Upper lobe of left lung (tissue), 6 donors: ENCODE measurements around the gene CACNA1A. TPM values are rescaled to one million over a fixed set of nuclear protein-coding genes. Genes with fewer than 3 reads are reported as not detected.

Source experiments
- ATAC-seq, 2 donors: fragments of 200-7000 bp; cut with Tn5 transposase; one replicate each; pipeline ENCODE4 v1.9.1; 2022; ENCODE audit warnings: mild to moderate bottlenecking in 2 of 2, moderate library complexity in 2 of 2; ENCODE audit not compliant: low FRiP score in 2 of 2
- DNase-seq, 2 donors: peaks; one replicate each; pipeline ENCODE4 v3.0.0-alpha.2; 2019 to 2020
- H3K27ac ChIP-seq, 4 donors: fragments of 200-600 bp; sonication (generic); one replicate each; pipeline ENCODE4 v1.5.1; 2016 to 2019
- H3K27me3 ChIP-seq, 4 donors: fragments of 200-600 bp; sonication (generic); one replicate each; pipeline ENCODE4 v1.5.1; 2017 to 2019
- H3K36me3 ChIP-seq, 4 donors: fragments of 200-600 bp; sonication (generic); one replicate each; pipeline ENCODE4 v1.5.1; 2016 to 2019
- H3K4me1 ChIP-seq, 4 donors: fragments of 200-600 bp; sonication (generic); one replicate each; pipeline ENCODE4 v1.5.1; 2018 to 2019
- H3K4me3 ChIP-seq, 4 donors: fragments of 200-600 bp; sonication (generic); one replicate each; pipeline ENCODE4 v1.5.1; 2017 to 2019; ENCODE audit warnings: mild to moderate bottlenecking in 2 of 4, moderate library complexity in 1 of 4
- H3K9me3 ChIP-seq, 4 donors: fragments of 200-600 bp; sonication (generic); one replicate each; pipeline ENCODE4 v1.5.1; 2018 to 2019
- EP300 ChIP-seq, 4 donors: sonication (generic); formaldehyde crosslinking; IDR thresholded peaks; one replicate each; pipeline ENCODE4 v1.5.1; 2017; ENCODE audit warnings: antibody characterized with exemption in 4 of 4, control low read depth in 2 of 4
- POLR2A ChIP-seq, 4 donors: fragments of 450-650 bp; IDR thresholded peaks; one replicate each; pipeline ENCODE4 v1.5.1; 2016 to 2017; ENCODE audit warnings: antibody characterized with exemption in 4 of 4, mild to moderate bottlenecking in 2 of 4
- POLR2AphosphoS5 ChIP-seq, 2 donors: sonication (generic); formaldehyde crosslinking; IDR thresholded peaks; one replicate each; pipeline ENCODE4 v1.5.1; 2017; ENCODE audit warnings: antibody characterized with exemption in 2 of 2
- WGBS, 2 donors: methylation state at CpG; one replicate each; pipeline ENCODE4 v1.1.5; 2017 to 2018; 5-methylcytosine and 5-hydroxymethylcytosine counted together
- total RNA-seq, 6 donors: library from RNA; depleted of rRNA in 4 of 6; stranded (reverse); fragments of >200 nt in 4 of 6; gene quantifications; one replicate each; pipeline versions ENCODE4 v1.1.0 to v1.2.1, GENCODE V29; 2016 to 2021
- TF ChIP-seq, protein P1 (sequence below), 6 experiments: fragments of 450-650 bp in 4 of 6; fragments of 200-600 bp in 2 of 6; sonication (generic) in 2 of 6; IDR thresholded peaks; one replicate each; pipeline ENCODE4 v1.5.1; 2016 to 2019; ENCODE audit warnings: antibody characterized with exemption in 6 of 6
- donor health status: DM: no; HTN: no; CAD: no; lungs with moderate emphysema.
- donor health status: DM: no; HTN: yes; CAD: no; lungs with severe emphysema.

The CACNA1A gene
- total RNA-seq, 6 donors from 2014 or later, result 0.29 to 0.69 (median 0.67) TPM; not detected in 1

DNA sequence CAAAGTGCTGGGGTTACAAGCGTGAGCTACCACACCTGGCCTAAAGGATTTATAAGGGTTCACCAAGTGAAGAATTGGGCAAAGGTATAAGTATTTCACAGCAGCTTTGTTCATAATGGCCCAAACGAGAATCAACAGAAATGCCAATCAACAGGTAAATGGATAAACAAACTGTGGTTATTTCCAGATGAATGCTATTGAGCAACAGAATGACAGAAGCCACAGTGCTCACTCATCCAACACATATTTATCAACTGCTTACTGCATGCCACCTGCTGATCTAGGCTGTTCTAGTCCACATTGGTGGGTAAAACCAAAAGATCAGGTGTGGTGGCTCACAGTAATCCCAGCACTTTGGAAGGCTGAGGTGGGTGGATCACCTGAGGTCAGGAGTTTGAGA lies 27.7 kb downstream of the CACNA1A start:
- peaks cover 8 to 24% (median 22%) of the 10 kb centered on the region in 4 donors for H3K9me3 ChIP-seq
- no peak for TF ChIP-seq POLR2A (IDR thresholded peaks at IDR 0.05)
- TF ChIP-seq, protein P1, sequence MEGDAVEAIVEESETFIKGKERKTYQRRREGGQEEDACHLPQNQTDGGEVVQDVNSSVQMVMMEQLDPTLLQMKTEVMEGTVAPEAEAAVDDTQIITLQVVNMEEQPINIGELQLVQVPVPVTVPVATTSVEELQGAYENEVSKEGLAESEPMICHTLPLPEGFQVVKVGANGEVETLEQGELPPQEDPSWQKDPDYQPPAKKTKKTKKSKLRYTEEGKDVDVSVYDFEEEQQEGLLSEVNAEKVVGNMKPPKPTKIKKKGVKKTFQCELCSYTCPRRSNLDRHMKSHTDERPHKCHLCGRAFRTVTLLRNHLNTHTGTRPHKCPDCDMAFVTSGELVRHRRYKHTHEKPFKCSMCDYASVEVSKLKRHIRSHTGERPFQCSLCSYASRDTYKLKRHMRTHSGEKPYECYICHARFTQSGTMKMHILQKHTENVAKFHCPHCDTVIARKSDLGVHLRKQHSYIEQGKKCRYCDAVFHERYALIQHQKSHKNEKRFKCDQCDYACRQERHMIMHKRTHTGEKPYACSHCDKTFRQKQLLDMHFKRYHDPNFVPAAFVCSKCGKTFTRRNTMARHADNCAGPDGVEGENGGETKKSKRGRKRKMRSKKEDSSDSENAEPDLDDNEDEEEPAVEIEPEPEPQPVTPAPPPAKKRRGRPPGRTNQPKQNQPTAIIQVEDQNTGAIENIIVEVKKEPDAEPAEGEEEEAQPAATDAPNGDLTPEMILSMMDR (IDR thresholded peaks at IDR 0.05), result no peak
- TF ChIP-seq POLR2AphosphoS5 (IDR thresholded peaks at IDR 0.05), result no peak
- no peak for TF ChIP-seq EP300 (IDR thresholded peaks at IDR 0.05)
- H3K4me3 ChIP-seq, result no peak overlapping the region
- no peaks in the 10 kb centered on the region for H3K4me1 ChIP-seq
- no peak for DNase-seq
- WGBS, 2 donors, result 76 to 93% methylated on average over 2 of the region's 2 CpGs
- no peak for ATAC-seq
- H3K27me3 ChIP-seq, result no peaks in the 10 kb centered on the region
- no peak overlapping the region for H3K27ac ChIP-seq
- H3K36me3 ChIP-seq, result no peaks in the 10 kb centered on the region

DNA sequence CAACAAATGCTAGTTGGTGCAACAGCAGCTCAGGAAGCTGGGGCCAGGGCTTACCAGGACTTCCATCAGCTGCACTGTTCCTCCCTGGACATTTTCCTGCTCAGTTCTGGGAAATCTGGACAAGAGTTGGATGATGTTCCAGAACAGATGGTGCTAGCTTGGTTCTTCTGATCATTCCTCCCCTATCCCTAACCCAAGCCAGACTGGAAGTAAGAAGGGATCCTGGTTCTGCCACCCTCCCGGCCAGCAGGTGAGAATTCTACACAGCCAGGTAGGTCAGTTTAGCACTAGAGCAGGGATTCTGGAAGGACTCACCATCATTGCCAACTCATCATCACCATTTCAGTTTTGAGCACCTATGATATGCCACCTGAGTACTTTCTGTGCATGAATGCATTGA lies 30.2 kb downstream of the CACNA1A start:
- no peak for TF ChIP-seq POLR2AphosphoS5 (IDR thresholded peaks at IDR 0.05)
- no peak for TF ChIP-seq EP300 (IDR thresholded peaks at IDR 0.05)
- TF ChIP-seq POLR2A (IDR thresholded peaks at IDR 0.05), result no peak
- TF ChIP-seq, protein P1 (IDR thresholded peaks at IDR 0.05), result no peak
- no peaks in the 10 kb centered on the region for H3K27me3 ChIP-seq
- no peak overlapping the region for H3K27ac ChIP-seq
- peaks cover 8 to 24% (median 20%) of the 10 kb centered on the region in 4 donors for H3K9me3 ChIP-seq
- no peaks in the 10 kb centered on the region for H3K4me1 ChIP-seq
- H3K36me3 ChIP-seq, result no peaks in the 10 kb centered on the region
- ATAC-seq (no peak), DNase-seq (no peak)
- 73 to 83% methylated on average over 1 of the region's 1 CpG for WGBS, 2 donors
- no peak overlapping the region for H3K4me3 ChIP-seq

DNA sequence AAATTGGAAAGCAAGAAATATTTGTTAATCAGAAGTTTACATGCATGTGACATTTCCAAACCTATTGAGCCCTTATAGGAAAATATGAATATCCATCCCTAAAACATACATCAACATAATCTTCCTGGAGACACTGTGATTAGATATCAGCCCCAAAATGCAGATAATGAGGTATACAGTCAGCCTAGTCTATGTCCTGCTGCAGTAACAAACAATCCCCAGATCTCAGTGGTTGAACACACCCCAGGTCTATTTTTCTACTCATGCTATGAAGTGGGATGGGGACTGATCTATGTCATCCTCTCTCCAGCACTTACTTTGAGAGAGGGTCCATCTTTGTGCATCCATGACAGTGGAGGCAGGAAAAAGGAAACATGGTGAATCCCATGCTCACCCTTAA lies 31.2 kb downstream of the CACNA1A start:
- no peaks in the 10 kb centered on the region for H3K36me3 ChIP-seq
- H3K4me3 ChIP-seq, result no peak overlapping the region
- ATAC-seq, result no peak
- H3K4me1 ChIP-seq, result no peaks in the 10 kb centered on the region
- DNase-seq, result no peak
- H3K27ac ChIP-seq, result no peak overlapping the region
- TF ChIP-seq EP300 (IDR thresholded peaks at IDR 0.05), result no peak
- TF ChIP-seq, protein P1 (IDR thresholded peaks at IDR 0.05), result no peak
- TF ChIP-seq POLR2AphosphoS5 (IDR thresholded peaks at IDR 0.05), result no peak
- no peak for TF ChIP-seq POLR2A (IDR thresholded peaks at IDR 0.05)
- no peaks in the 10 kb centered on the region for H3K27me3 ChIP-seq
- H3K9me3 ChIP-seq, result peaks cover 8 to 24% (median 20%) of the 10 kb centered on the region in 4 donors

DNA sequence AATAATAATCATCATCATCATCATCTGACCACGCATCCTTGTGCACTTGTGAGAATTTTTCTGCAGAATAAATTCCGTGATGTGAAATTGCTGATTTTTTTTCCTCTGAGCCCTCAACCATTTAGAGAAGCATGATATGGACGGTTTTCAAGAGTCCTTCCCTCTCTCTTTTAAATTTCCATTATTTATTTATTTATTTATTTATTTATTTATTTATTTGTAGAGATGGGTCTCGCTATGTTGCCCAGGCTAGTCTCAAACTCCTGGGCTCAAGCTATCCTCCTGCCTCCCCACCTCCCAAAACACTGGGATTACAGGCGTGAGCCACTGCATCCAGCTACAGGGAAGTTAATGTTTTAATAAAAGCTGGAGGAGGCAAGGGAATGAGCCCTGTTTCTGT lies 39.6 kb downstream of the CACNA1A start:
- Histone ChIP-seq H3K4me3 (no peak overlapping the region), H3K4me1 (no peaks in the 10 kb centered on the region), H3K27ac (no peak overlapping the region), H3K36me3 (no peaks in the 10 kb centered on the region), H3K27me3 (no peaks in the 10 kb centered on the region), H3K9me3 (no peaks in the 10 kb centered on the region)
- TF ChIP-seq, protein P1 (IDR thresholded peaks at IDR 0.05), result no peak
- TF ChIP-seq POLR2A (IDR thresholded peaks at IDR 0.05) (no peak), POLR2AphosphoS5 (IDR thresholded peaks at IDR 0.05) (no peak), EP300 (IDR thresholded peaks at IDR 0.05) (no peak)
- no peak for ATAC-seq
- DNase-seq, result no peak
- 74 to 77% methylated on average over 5 of the region's 5 CpGs for WGBS, 2 donors

DNA sequence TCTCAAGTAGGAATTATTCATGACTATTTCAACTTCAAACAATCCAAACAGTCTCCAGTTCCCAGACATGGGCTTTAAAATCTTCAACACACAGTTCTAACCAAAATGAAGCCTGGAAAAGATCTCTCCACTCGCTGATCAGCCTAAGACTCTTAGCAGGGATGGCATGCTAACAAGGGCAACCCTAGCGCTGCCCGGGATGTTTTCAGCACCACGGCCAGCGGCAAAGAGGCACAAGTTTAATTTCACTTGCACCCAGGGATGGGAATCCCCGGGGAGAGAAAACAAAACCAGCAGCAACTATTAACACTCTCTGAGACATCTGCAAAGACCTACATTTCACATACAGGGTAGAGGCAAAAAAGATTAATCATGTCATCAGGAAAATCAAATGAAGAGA lies 43.0 kb downstream of the CACNA1A start:
- no peak overlapping the region for H3K27ac ChIP-seq
- H3K9me3 ChIP-seq, result no peaks in the 10 kb centered on the region
- WGBS, 2 donors, result 5 to 25% methylated on average over 6 of the region's 6 CpGs
- H3K27me3 ChIP-seq, result no peaks in the 10 kb centered on the region
- no peak for TF ChIP-seq EP300 (IDR thresholded peaks at IDR 0.05)
- TF ChIP-seq, protein P1 (IDR thresholded peaks at IDR 0.05), result no peak
- TF ChIP-seq POLR2A (IDR thresholded peaks at IDR 0.05), result no peak
- no peak for TF ChIP-seq POLR2AphosphoS5 (IDR thresholded peaks at IDR 0.05)
- H3K36me3 ChIP-seq, result no peaks in the 10 kb centered on the region
- H3K4me1 ChIP-seq, result no peaks in the 10 kb centered on the region
- DNase-seq, result no peak
- H3K4me3 ChIP-seq, result no peak overlapping the region
- ATAC-seq, result no peak
